ENCODE data around the gene REC8. TPM values are rescaled to one million over a fixed set of nuclear protein-coding genes. Genes with fewer than 3 reads are reported as not detected.

REC8 gene
- 37.9 and 43.0 TPM in 2 replicates for total RNA-seq (2013; cell fraction: nucleolus; rRNA removed)
- total RNA-seq (2014; rRNA removed): 24.8 and 28.0 TPM in 2 replicates
- total RNA-seq (2014; rRNA removed; fragmentation: Illumina TruSeq; extraction: Trizol): 12.3 and 13.1 TPM in 2 replicates
- 68.3 and 76.9 TPM in 2 replicates for total RNA-seq (2021)
- 62.4 TPM for polyA plus RNA-seq (2011; ENCODE audit: low read depth)
- polyA plus RNA-seq (2011; rRNA removed): 7.6 and 11.2 TPM in 2 replicates
- 7.0 and 7.3 TPM in 2 replicates for polyA plus RNA-seq (2011; cell fraction: cytosol; rRNA removed)
- polyA plus RNA-seq (2011; cell fraction: nucleus; rRNA removed): 129 and 145 TPM in 2 replicates
- polyA plus RNA-seq (2012): 45.5 and 78.2 TPM in 2 replicates
- 19.7 and 30.3 TPM in 2 replicates for polyA plus RNA-seq (2014; fragmentation: Illumina TruSeq; extraction: Trizol)
- 1 to 10 TPM; 4.2 to 9.6 TPM for polyA plus RNA-seq (2014; fragmentation: Nextera tagmentation; extraction: Ambion mirVana)
- polyA plus RNA-seq (2014; rRNA removed): 53.1 and 62.7 TPM in 2 replicates
- polyA plus RNA-seq (2016; fragmentation: Nextera tagmentation; extraction: Ambion mirVana): 10 to 100 TPM; 50.3 to 50.5 TPM
- 4.3 and 9.2 TPM in 2 replicates for polyA minus RNA-seq (2011; rRNA and poly(A)+ RNA removed)
- polyA minus RNA-seq (2011; cell fraction: cytosol; rRNA and poly(A)+ RNA removed): 1.7 and 10.0 TPM in 2 replicates
- polyA minus RNA-seq (2011; cell fraction: nucleus; rRNA and poly(A)+ RNA removed): 21.2 and 29.4 TPM in 2 replicates
- percentile 71 among the genes with signal in this experiment for Bru-seq, nascent RNA
- BruChase-seq, experiment 1, labeled RNA remaining after a 6-hour chase: percentile 71 among the genes with signal in this experiment
- percentile 71 among the genes with signal in this experiment for BruChase-seq, experiment 2, labeled RNA remaining after a 2-hour chase
- long read RNA-seq, experiment 1, partial matches to known transcripts: 0 of 11 reads
- long read RNA-seq, experiment 1, other reads (novel, unspliced or antisense): 4 of 11 reads
- long read RNA-seq, experiment 2, partial matches to known transcripts: 1 of 1 reads
- long read RNA-seq, experiment 2, other reads (novel, unspliced or antisense): 0 of 1 reads

- SMC1A ChIA-PET (ENCODE audit: uncharacterized antibody, unreplicated experiment): interaction anchor here (0.6 to 1.6 kb wide), 4 partner anchors 10 to 76 kb away, joined by 3 to 9 read pairs (median 3); partner anchors contain the start of genes IRF9, PSME2 and RNF31
- Histone ChIP-seq H3K36me3 (ENCODE audit: control insufficient read depth in 2 of 2, insufficient read depth in 2 of 2, low read length in 1 of 2) (peaks cover 1 to 14% of the 10 kb centered on the region in 2 experiments), H3K9me3 (replicated peaks; ENCODE audit: control insufficient read depth, insufficient read depth, low read length) (no peaks in the 10 kb centered on the region), H3K9ac (ENCODE audit: control insufficient read depth, insufficient read depth, low read length) (peak within 1 kb of the TSS; percentile 69), H3K27me3 (replicated peaks in 1 of 2; ENCODE audit: control insufficient read depth in 2 of 2, insufficient read depth in 2 of 2, low read length in 1 of 2) (no peaks in the 10 kb centered on the region), H3K4me2 (ENCODE audit: control insufficient read depth, insufficient read depth) (peak within 1 kb of the TSS; percentile 72), H3K27ac (ENCODE audit: control insufficient read depth, insufficient read depth) (peak within 1 kb of the TSS; percentile 68), H3K79me2 (ENCODE audit: control insufficient read depth, insufficient read depth, low read length) (peaks cover 6% of the 10 kb centered on the region), H2AFZ (ENCODE audit: control insufficient read depth, low read depth, low read length) (no peak within 1 kb of the TSS; the same call in 1 of the 2 replicates), H4K20me1 (ENCODE audit: control insufficient read depth, insufficient read depth) (no peaks in the 10 kb centered on the region), H3K4me3 (peak within 1 kb of the TSS; percentile 62), H3K4me1 (ENCODE audit: control insufficient read depth, insufficient read depth, low read length) (no peaks in the 10 kb centered on the region)
- no TSS peak for BruUV-seq (replicated peaks)
- RAD21 ChIA-PET (ENCODE audit: unreplicated experiment): interaction anchor here (1.0 to 1.1 kb wide), 2 partner anchors 10 kb away, joined by 4 to 5 read pairs; partner anchors contain the start of gene IRF9
- POLR2A ChIA-PET: interaction anchor here (0.7 to 2.8 kb wide), 10 partner anchors 9 to 80 kb away, joined by 3 to 11 read pairs (median 7); partner anchors contain the start of genes CHMP4A, IPO4, IRF9 and PSME2
- ATAC-seq (peak; percentile 90), DNase-seq (ENCODE audit: low read depth, low spot score) (peak; percentile 82), FAIRE-seq (peak; percentile 81)
- CTCF ChIA-PET: interaction anchor here (1.1 to 2.2 kb wide), 6 partner anchors 10 to 162 kb away, joined by 3 to 18 read pairs (median 3); partner anchors contain the start of genes DHRS1, IPO4, IRF9 and MDP1
- in situ Hi-C loops (cut with MboI): no loop called here
- 15% methylated on average over 59 of the region's 63 CpGs for WGBS (ENCODE audit: insufficient coverage, insufficient replicate concordance, low lambda C conversion rate, missing lambda C conversion rate)
- intact Hi-C loops (cut with micrococcal nuclease; ENCODE audit: unreplicated experiment): loop anchor here (2.0 kb wide), 1 partner anchor 57 kb away; the partner anchor contains the start of genes DCAF11 and NRL
- TF ChIP-seq CHD1 (IDR thresholded peaks at IDR 0.05; ENCODE audit: low read depth, low read length) (no peak), BACH1 (IDR thresholded peaks at IDR 0.05; ENCODE audit: borderline replicate concordance) (peak; percentile 68; the same call in 1 of the 2 replicates), KDM1A (IDR thresholded peaks at IDR 0.05; ENCODE audit: borderline replicate concordance) (no peak), ZNF217 (IDR thresholded peaks at IDR 0.05) (0 out of 2 replicates have a peak, but pooled peaks have one; percentile 28), HDGF (IDR thresholded peaks at IDR 0.05) (peak; percentile 20; the same call in 1 of the 2 replicates), NFIC (IDR thresholded peaks at IDR 0.05; ENCODE audit: low read depth, low read length) (no peak; the same call in 1 of the 2 replicates), ZNF622 (IDR thresholded peaks at IDR 0.05) (no peak), RB1 (IDR thresholded peaks at IDR 0.05; ENCODE audit: borderline replicate concordance) (no peak), NR2C2 (IDR thresholded peaks at IDR 0.05; ENCODE audit: borderline replicate concordance, control insufficient read depth, insufficient read length, low read depth) (no peak), MEF2A (IDR thresholded peaks at IDR 0.05; ENCODE audit: insufficient read depth, low read depth, low read length) (no peak; the same call in 1 of the 2 replicates), MTA3 (IDR thresholded peaks at IDR 0.05; ENCODE audit: borderline replicate concordance, low read length) (no peak; the same call in 1 of the 2 replicates), CREB1 (IDR thresholded peaks at IDR 0.05; ENCODE audit: low read depth) (peak; percentile 38; the same call in 1 of the 2 replicates), SMARCA5 (IDR thresholded peaks at IDR 0.05) (no peak), TCF7 (IDR thresholded peaks at IDR 0.05; ENCODE audit: borderline replicate concordance) (no peak), SIX5 (IDR thresholded peaks at IDR 0.05; ENCODE audit: low read depth, low read length, severe bottlenecking) (no peak), SMC3 (IDR thresholded peaks at IDR 0.05; ENCODE audit: borderline replicate concordance, low read length) (no peak), PKNOX1 (IDR thresholded peaks at IDR 0.05) (peak; percentile 33), YY1 (IDR thresholded peaks at IDR 0.05; ENCODE audit: low read depth, low read length) (peak; percentile 74; the same call in 1 of the 2 replicates)
These were observed at the start of gene REC8 for GRCh38 chr14:24171422-24172260. Gene REC8, plus strand, starts transcription at chr14:24172080. Its CDS starts 473 bp downstream, at chr14:24172553.
